TTC549 (cell line): ENCODE results near the gene PDE8B.

Source experiments
- FAIRE-seq: peaks from 2 replicates; lab custom pipeline; 2012; peaks lifted over from hg19 to GRCh38; lab: Jason Lieb, UNC

PDE8B gene

GRCh38 chr5:77232574-77233358 is 22.3 kb downstream of the PDE8B start:
- FAIRE-seq, result no peak

GRCh38 chr5:77235846-77236721 is 25.6 kb downstream of the PDE8B start:
- FAIRE-seq, result no peak

GRCh38 chr5:77239126-77239741 is 28.8 kb downstream of the PDE8B start:
- no peak for FAIRE-seq

GRCh38 chr5:77241444-77241843 is 31.0 kb downstream of the PDE8B start:
- no peak for FAIRE-seq

GRCh38 chr5:77249475-77249874 is 39.0 kb downstream of the PDE8B start:
- no peak for FAIRE-seq

- FAIRE-seq, result no peak
Measured at GRCh38 chr5:77250021-77250420, 39.5 kb downstream of the PDE8B start.

GRCh38 chr5:77251921-77252320 is 41.4 kb downstream of the PDE8B start:
- FAIRE-seq, result no peak

- no peak for FAIRE-seq
Measured at GRCh38 chr5:77255617-77256016, 45.1 kb downstream of the PDE8B start.

GRCh38 chr5:77256406-77256805 is 45.9 kb downstream of the PDE8B start:
- no peak for FAIRE-seq

GRCh38 chr5:77258652-77259051 is 48.2 kb downstream of the PDE8B start:
- FAIRE-seq, result no peak

- FAIRE-seq, result no peak
Measured at GRCh38 chr5:77259476-77259875, 49.0 kb downstream of the PDE8B start.

- FAIRE-seq, result no peak
Measured at GRCh38 chr5:77262697-77263096, 52.2 kb downstream of the PDE8B start.

GRCh38 chr5:77266291-77266690 is 55.8 kb downstream of the PDE8B start:
- FAIRE-seq, result no peak

- FAIRE-seq, result no peak
Measured at GRCh38 chr5:77267496-77267895, 57.0 kb downstream of the PDE8B start.

- no peak for FAIRE-seq
Measured at GRCh38 chr5:77272206-77272605, 61.7 kb downstream of the PDE8B start.

GRCh38 chr5:77277759-77278158 is 67.3 kb downstream of the PDE8B start:
- FAIRE-seq, result no peak

- FAIRE-seq, result no peak
Measured at GRCh38 chr5:77280036-77280435, 69.6 kb downstream of the PDE8B start.

- no peak for FAIRE-seq
Measured at GRCh38 chr5:77281969-77282336, 71.5 kb downstream of the PDE8B start.

- no peak for FAIRE-seq
Measured at GRCh38 chr5:77282337-77283027, 72.0 kb downstream of the PDE8B start.

- FAIRE-seq, result no peak
Measured at GRCh38 chr5:77285251-77285841, 74.9 kb downstream of the PDE8B start.

- FAIRE-seq, result no peak
Measured at GRCh38 chr5:77292026-77292757, 81.7 kb downstream of the PDE8B start.
